ENCODE measurements around the gene COX7A1. TPM values are rescaled to one million over a fixed set of nuclear protein-coding genes. Genes with fewer than 3 reads are reported as not detected.
A peak's percentile ranks its signal among the peaks of the same experiment; 100 is the strongest.
"Not testable (repeated sequence)": the region's sequence is repeated elsewhere in the genome, so short reads cannot be mapped to it uniquely, and the experiment has no call there.

COX7A1 gene
- total RNA-seq, 1 experiment from 2014 or later = not detected

DNA sequence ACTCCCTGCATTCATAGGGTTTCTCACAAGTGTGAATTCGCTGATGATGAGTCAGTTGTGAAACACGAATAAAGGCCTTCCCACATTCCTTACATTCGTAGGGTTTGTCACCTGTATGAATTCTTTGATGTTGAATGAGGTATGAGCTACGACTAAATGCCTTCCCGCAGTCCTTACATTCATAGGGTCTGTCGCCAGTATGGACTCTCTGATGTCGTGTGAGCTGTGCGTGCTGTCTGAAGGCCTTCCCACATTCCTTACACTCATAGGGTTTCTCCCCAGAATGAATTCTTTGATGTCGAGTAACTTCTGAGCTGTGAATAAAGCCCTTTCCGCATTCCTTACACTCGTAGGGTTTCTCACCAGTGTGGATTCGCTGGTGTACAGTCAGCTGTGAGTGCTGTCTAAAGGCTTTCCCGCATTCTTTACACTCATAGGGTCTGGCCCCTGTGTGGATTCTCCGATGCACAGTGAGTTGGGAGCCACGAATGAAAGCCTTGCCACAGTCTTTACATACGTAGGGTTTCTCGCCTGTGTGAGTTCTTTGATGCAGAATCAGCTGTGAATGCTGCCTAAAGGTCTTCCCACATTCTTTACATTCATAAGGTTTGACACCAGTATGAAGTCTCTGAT lies 30.5 kb upstream of the COX7A1 start:
- peak; percentile 12 for DNase-seq
- H3K9me3 ChIP-seq (ENCODE audit: low read length) = no peaks in the 10 kb centered on the region
- intact Hi-C loops (cut with micrococcal nuclease) = no loop called here
- BruUV-seq (replicated peaks) = no TSS peak
- no peaks in the 10 kb centered on the region for H3K27me3 ChIP-seq (ENCODE audit: low read length)
- no peaks in the 10 kb centered on the region for H3K79me2 ChIP-seq (ENCODE audit: low read length)
- no peaks in the 10 kb centered on the region for H3F3A ChIP-seq (ENCODE audit: low read length, unreplicated experiment)
- TF ChIP-seq EZH2phosphoT487 (IDR thresholded peaks at IDR 0.05; ENCODE audit: borderline replicate concordance, low read length) (no peak), EZH2 (IDR thresholded peaks at IDR 0.05; ENCODE audit: low read length, unreplicated experiment) (no peak), CTCF (conservative IDR thresholded peaks at IDR 0.05; ENCODE audit: low read depth, low read length) (no peak)
- no peak overlapping the region for H3K4me3 ChIP-seq (ENCODE audit: low read length)
- no peak for ATAC-seq
- ChIA-PET POLR2A (ENCODE audit: unreplicated experiment) (no interaction called here), CTCF (no interaction called here)
- no peak overlapping the region for H2AFZ ChIP-seq (ENCODE audit: low read length)
- H3K9ac ChIP-seq (ENCODE audit: low read length) = no peak overlapping the region
- no peaks in the 10 kb centered on the region for H4K20me1 ChIP-seq (ENCODE audit: low read length)
- H3K36me3 ChIP-seq (ENCODE audit: low read depth, low read length) = no peaks in the 10 kb centered on the region
- H3K4me1 ChIP-seq (ENCODE audit: insufficient read depth, low read length) = no peaks in the 10 kb centered on the region
- H3K4me2 ChIP-seq (ENCODE audit: low read length) = no peak overlapping the region
- H3K27ac ChIP-seq (ENCODE audit: low read length) = no peak overlapping the region
- no peaks in the 10 kb centered on the region for H3K9me2 ChIP-seq (replicated peaks; ENCODE audit: low read length)

DNA sequence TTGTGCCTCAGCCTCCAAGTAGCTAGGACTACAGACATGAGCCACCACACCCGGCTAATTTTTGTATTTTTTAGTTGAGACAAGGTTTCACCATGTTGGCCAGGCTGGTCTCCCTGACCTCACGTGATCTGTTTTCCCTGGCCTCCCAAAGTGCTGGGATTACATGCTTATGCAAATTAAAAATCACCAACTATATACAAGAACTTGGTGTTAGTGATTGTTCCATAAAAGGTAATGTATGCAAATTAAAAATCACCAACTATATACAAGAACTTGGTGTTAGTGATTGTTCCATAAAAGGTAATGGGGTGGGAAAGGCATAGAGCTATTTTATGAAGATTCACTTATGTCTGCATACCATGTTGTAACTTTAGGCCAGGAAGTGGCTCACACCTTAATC lies 26.8 kb upstream of the COX7A1 start:
- H3K9me2 ChIP-seq (replicated peaks; ENCODE audit: low read length); H3K36me3 ChIP-seq (ENCODE audit: low read depth, low read length); H3K4me1 ChIP-seq (ENCODE audit: insufficient read depth, low read length); H3K4me2 ChIP-seq (ENCODE audit: low read length); H2AFZ ChIP-seq (ENCODE audit: low read length); H3K9ac ChIP-seq (ENCODE audit: low read length); CTCF ChIA-PET; H3K9me3 ChIP-seq (ENCODE audit: low read length); H3F3A ChIP-seq (ENCODE audit: low read length, unreplicated experiment); H4K20me1 ChIP-seq (ENCODE audit: low read length); DNase-seq; ATAC-seq; H3K79me2 ChIP-seq (ENCODE audit: low read length); POLR2A ChIA-PET (ENCODE audit: unreplicated experiment); BruUV-seq (replicated peaks); H3K27ac ChIP-seq (ENCODE audit: low read length); H3K4me3 ChIP-seq (ENCODE audit: low read length); intact Hi-C loops (cut with micrococcal nuclease); H3K27me3 ChIP-seq (ENCODE audit: low read length): not testable (repeated sequence)

GRCh38 chr19:36173846-36174245 lies 21.6 kb upstream of the COX7A1 start:
- H3F3A ChIP-seq (ENCODE audit: low read length, unreplicated experiment); H3K9me2 ChIP-seq (replicated peaks; ENCODE audit: low read length); H4K20me1 ChIP-seq (ENCODE audit: low read length); H3K9me3 ChIP-seq (ENCODE audit: low read length); H3K4me1 ChIP-seq (ENCODE audit: insufficient read depth, low read length); intact Hi-C loops (cut with micrococcal nuclease); POLR2A ChIA-PET (ENCODE audit: unreplicated experiment); H3K4me2 ChIP-seq (ENCODE audit: low read length); ATAC-seq; DNase-seq; BruUV-seq (replicated peaks); H3K27ac ChIP-seq (ENCODE audit: low read length); H3K79me2 ChIP-seq (ENCODE audit: low read length); H3K4me3 ChIP-seq (ENCODE audit: low read length); H3K36me3 ChIP-seq (ENCODE audit: low read depth, low read length); H2AFZ ChIP-seq (ENCODE audit: low read length); H3K9ac ChIP-seq (ENCODE audit: low read length); H3K27me3 ChIP-seq (ENCODE audit: low read length): not testable (repeated sequence)
- CTCF ChIA-PET = interaction anchor here (0.6 kb wide), 1 partner anchor 48 kb away, joined by 8 read pairs; no protein-coding TSS in a partner anchor

DNA sequence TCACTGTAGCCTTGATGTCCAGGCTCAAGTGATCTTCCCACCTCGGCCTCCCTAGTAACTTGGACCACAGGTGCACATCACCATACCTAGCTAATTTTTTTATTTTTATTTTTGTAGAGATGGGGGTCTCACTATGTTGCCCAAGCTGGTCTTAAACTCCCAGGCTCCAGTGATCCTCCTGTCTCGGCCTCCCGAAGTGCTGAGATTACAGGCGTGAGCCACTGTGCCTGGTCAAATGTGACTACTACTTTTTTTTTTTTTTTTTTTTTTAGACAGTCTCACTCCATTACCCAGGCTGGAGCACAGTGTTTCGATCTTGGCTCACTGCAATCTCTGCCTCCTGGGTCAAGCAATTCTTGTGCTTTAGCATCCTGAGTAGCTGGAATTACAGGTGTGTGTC lies 20.6 kb upstream of the COX7A1 start:
- Histone ChIP-seq H3K4me2 (ENCODE audit: low read length) (no peak overlapping the region), H3K9me3 (ENCODE audit: low read length) (no peaks in the 10 kb centered on the region), H3K9me2 (replicated peaks; ENCODE audit: low read length) (no peaks in the 10 kb centered on the region), H3K4me3 (ENCODE audit: low read length) (no peak overlapping the region), H3F3A (ENCODE audit: low read length, unreplicated experiment) (no peaks in the 10 kb centered on the region), H4K20me1 (ENCODE audit: low read length) (no peaks in the 10 kb centered on the region), H3K4me1 (ENCODE audit: insufficient read depth, low read length) (no peaks in the 10 kb centered on the region), H3K79me2 (ENCODE audit: low read length) (no peaks in the 10 kb centered on the region), H2AFZ (ENCODE audit: low read length) (no peak overlapping the region), H3K27me3 (ENCODE audit: low read length) (no peaks in the 10 kb centered on the region), H3K36me3 (ENCODE audit: low read depth, low read length) (no peaks in the 10 kb centered on the region), H3K9ac (ENCODE audit: low read length) (no peak overlapping the region), H3K27ac (ENCODE audit: low read length) (no peak overlapping the region)
- CTCF ChIA-PET = no interaction called here
- DNase-seq (no peak), ATAC-seq (no peak)
- POLR2A ChIA-PET (ENCODE audit: unreplicated experiment) = no interaction called here
- TF ChIP-seq EZH2phosphoT487 (IDR thresholded peaks at IDR 0.05; ENCODE audit: borderline replicate concordance, low read length) (no peak), EZH2 (IDR thresholded peaks at IDR 0.05; ENCODE audit: low read length, unreplicated experiment) (no peak), CTCF (conservative IDR thresholded peaks at IDR 0.05; ENCODE audit: low read depth, low read length) (no peak)
- BruUV-seq (replicated peaks) = no TSS peak
- intact Hi-C loops (cut with micrococcal nuclease) = no loop called here
